Measurements from ENCODE around the gene ACKR2.

GRCh38 chr3:42773409-42773751 lies 35.9 kb upstream of the ACKR2 start:
- TF ChIP-seq POLR2A (IDR thresholded peaks at IDR 0.05) = no peak
- TF ChIP-seq, protein P1, sequence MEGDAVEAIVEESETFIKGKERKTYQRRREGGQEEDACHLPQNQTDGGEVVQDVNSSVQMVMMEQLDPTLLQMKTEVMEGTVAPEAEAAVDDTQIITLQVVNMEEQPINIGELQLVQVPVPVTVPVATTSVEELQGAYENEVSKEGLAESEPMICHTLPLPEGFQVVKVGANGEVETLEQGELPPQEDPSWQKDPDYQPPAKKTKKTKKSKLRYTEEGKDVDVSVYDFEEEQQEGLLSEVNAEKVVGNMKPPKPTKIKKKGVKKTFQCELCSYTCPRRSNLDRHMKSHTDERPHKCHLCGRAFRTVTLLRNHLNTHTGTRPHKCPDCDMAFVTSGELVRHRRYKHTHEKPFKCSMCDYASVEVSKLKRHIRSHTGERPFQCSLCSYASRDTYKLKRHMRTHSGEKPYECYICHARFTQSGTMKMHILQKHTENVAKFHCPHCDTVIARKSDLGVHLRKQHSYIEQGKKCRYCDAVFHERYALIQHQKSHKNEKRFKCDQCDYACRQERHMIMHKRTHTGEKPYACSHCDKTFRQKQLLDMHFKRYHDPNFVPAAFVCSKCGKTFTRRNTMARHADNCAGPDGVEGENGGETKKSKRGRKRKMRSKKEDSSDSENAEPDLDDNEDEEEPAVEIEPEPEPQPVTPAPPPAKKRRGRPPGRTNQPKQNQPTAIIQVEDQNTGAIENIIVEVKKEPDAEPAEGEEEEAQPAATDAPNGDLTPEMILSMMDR (IDR thresholded peaks at IDR 0.05) = no peak

All from thyroid gland (tissue), 4 donors.